ENCODE data around the gene HTRA1. TPM values are rescaled to one million over a fixed set of nuclear protein-coding genes. Genes with fewer than 3 reads are reported as not detected.

HTRA1 gene
- total and polyA plus RNA-seq, 7 donors, result 22.7 to 162 (median 119) TPM

- WGBS, 2 donors, result 90 to 91% methylated on average over 1 of the region's 1 CpG
- Histone ChIP-seq H3K36me3 (no peaks in the 10 kb centered on the region), H3K27me3 (no peaks in the 10 kb centered on the region), H3K4me3 (no peak overlapping the region), H3K27ac (peak overlapping the region in 1 of 4 donors; percentile 49), H3K9me3 (no peaks in the 10 kb centered on the region), H3K4me1 (peaks cover 0 to 23% (median 0%) of the 10 kb centered on the region in 4 donors)
- intact Hi-C loops (cut with DNase I), result no loop called here
- DNase-seq, result no peak
- no peak for TF ChIP-seq POLR2A (IDR thresholded peaks at IDR 0.05)
- no peak for TF ChIP-seq CTCF (IDR thresholded peaks at IDR 0.05)
- no peak for TF ChIP-seq EP300 (IDR thresholded peaks at IDR 0.05)
- no peak for TF ChIP-seq POLR2AphosphoS5 (IDR thresholded peaks at IDR 0.05)
Measured at GRCh38 chr10:122445469-122445868, 15.9 kb upstream of the HTRA1 start.

- TF ChIP-seq EP300 (IDR thresholded peaks at IDR 0.05), result no peak
- no peak for TF ChIP-seq CTCF (IDR thresholded peaks at IDR 0.05)
- no peak for TF ChIP-seq POLR2A (IDR thresholded peaks at IDR 0.05)
- TF ChIP-seq POLR2AphosphoS5 (IDR thresholded peaks at IDR 0.05), result no peak
- intact Hi-C loops (cut with DNase I), result no loop called here
- H3K4me3 ChIP-seq, result no peak overlapping the region
- H3K27ac ChIP-seq, result peak overlapping the region in 2 of 4 donors; percentile 18 to 49
- peaks cover 0 to 23% (median 0%) of the 10 kb centered on the region in 4 donors for H3K4me1 ChIP-seq
- no peak for DNase-seq
- no peaks in the 10 kb centered on the region for H3K27me3 ChIP-seq
- H3K36me3 ChIP-seq, result no peaks in the 10 kb centered on the region
- H3K9me3 ChIP-seq, result no peaks in the 10 kb centered on the region
Measured at GRCh38 chr10:122445904-122446303, 15.4 kb upstream of the HTRA1 start.

- H3K27ac ChIP-seq, result peak overlapping the region in 2 of 4 donors; percentile 10 to 36
- TF ChIP-seq CTCF (IDR thresholded peaks at IDR 0.05), result no peak
- no peak for TF ChIP-seq POLR2A (IDR thresholded peaks at IDR 0.05)
- no peak for TF ChIP-seq EP300 (IDR thresholded peaks at IDR 0.05)
- TF ChIP-seq POLR2AphosphoS5 (IDR thresholded peaks at IDR 0.05), result no peak
- no peak for DNase-seq
- intact Hi-C loops (cut with DNase I), result no loop called here
- H3K27me3 ChIP-seq, result no peaks in the 10 kb centered on the region
- H3K4me1 ChIP-seq, result peaks cover 0 to 23% (median 0%) of the 10 kb centered on the region in 4 donors
- 85 to 86% methylated on average over 2 of the region's 2 CpGs for WGBS, 2 donors
- H3K9me3 ChIP-seq, result no peaks in the 10 kb centered on the region
- no peak overlapping the region for H3K4me3 ChIP-seq
- no peaks in the 10 kb centered on the region for H3K36me3 ChIP-seq
Measured at GRCh38 chr10:122446668-122447423, 14.5 kb upstream of the HTRA1 start.

GRCh38 chr10:122448600-122448999 is 12.8 kb upstream of the HTRA1 start:
- Histone ChIP-seq H3K36me3 (no peaks in the 10 kb centered on the region), H3K4me3 (no peak overlapping the region), H3K27ac (no peak overlapping the region), H3K9me3 (no peaks in the 10 kb centered on the region), H3K27me3 (no peaks in the 10 kb centered on the region), H3K4me1 (peaks cover 0 to 23% (median 0%) of the 10 kb centered on the region in 4 donors)
- 55 to 80% methylated on average over 3 of the region's 3 CpGs for WGBS, 2 donors
- TF ChIP-seq POLR2AphosphoS5 (IDR thresholded peaks at IDR 0.05) (no peak), POLR2A (IDR thresholded peaks at IDR 0.05) (no peak), EP300 (IDR thresholded peaks at IDR 0.05) (no peak), CTCF (IDR thresholded peaks at IDR 0.05) (no peak)
- DNase-seq, result no peak
- intact Hi-C loops (cut with DNase I), result no loop called here

Measured in sigmoid colon (tissue), 7 donors.